Right cardiac atrium (tissue), 5 donors: ENCODE measurements around the gene PACSIN1. TPM values are rescaled to one million over a fixed set of nuclear protein-coding genes. Genes with fewer than 3 reads are reported as not detected.
A peak's percentile ranks its signal among the peaks of the same experiment; 100 is the strongest.

Experiments used
- ATAC-seq, 2 donors: fragments of 200-7000 bp; cut with Tn5 transposase; one replicate each; pipeline versions ENCODE4 v1.8.0 to v1.9.1; 2020; ENCODE audit warnings: moderate library complexity in 2 of 2, mild to moderate bottlenecking in 1 of 2
- DNase-seq, 3 donors: peaks; one replicate each; pipeline ENCODE4 v3.0.0-alpha.2; 2020
- H3K27ac ChIP-seq: one replicate; pipeline ENCODE4 v1.5.1; 2013; ENCODE audit warnings: mild to moderate bottlenecking, low read length, control low read depth, moderate library complexity
- H3K27me3 ChIP-seq: one replicate; pipeline ENCODE4 v1.6.1; 2013; ENCODE audit not compliant: control insufficient read depth, insufficient read depth
- H3K4me1 ChIP-seq: one replicate; pipeline ENCODE4 v1.6.1; 2013; ENCODE audit warnings: low read length; ENCODE audit not compliant: control insufficient read depth, insufficient read depth
- H3K4me3 ChIP-seq: one replicate; pipeline ENCODE4 v1.5.1; 2013; ENCODE audit warnings: low read length, control low read depth
- H3K9me3 ChIP-seq: one replicate; pipeline ENCODE4 v1.6.1; 2013; ENCODE audit warnings: low read length; ENCODE audit not compliant: control insufficient read depth
- WGBS: extraction: QIAGEN DNeasy Blood & Tissue Kit; methylation state at CpG from one replicate; pipeline ENCODE4 v1.1.7; 2013; 5-methylcytosine and 5-hydroxymethylcytosine counted together
- intact Hi-C, 4 donors: fragments of 100-400 bp; cut with DNase I; formaldehyde crosslinking; loops; one replicate each; pipeline versions ENCODE4 v1.11.0 to v1.14.0; 2022 to 2023
- polyA plus RNA-seq: library from polyadenylated mRNA; stranded (reverse); fragments of 200-250 nt; gene quantifications from one replicate; pipeline ENCODE4 v1.2.3, GENCODE V29; 2013
- total RNA-seq, 4 donors: library from RNA; stranded (reverse); fragmentation: NEBNext Ultra II Directional; extraction: Animal tissue kit (Norgen Biotek cat#: 25700); gene quantifications; one replicate each; pipeline ENCODE4 v1.2.1, GENCODE V29; 2021
- donor health status: healthy with polysubstance abuse.
- donor health status: DM: no; HTN: yes; CAD: no.
- donor health status: DM: no; HTN: no; CAD: no.
- donor health status: DM: no; HTN: yes; CAD: no; lungs with severe emphysema.
- donor health status: DM: yes; HTN: yes; CAD: no.

Gene PACSIN1
- total and polyA plus RNA-seq, 5 donors: 2.5 to 14.0 (median 10.0) TPM

- intact Hi-C loops: no loop called here
- 77% methylated on average over 6 of the region's 6 CpGs for WGBS
- peak in 1 of 3 donors; percentile 42 for DNase-seq
- Histone ChIP-seq H3K27me3 (no peaks in the 10 kb centered on the region), H3K9me3 (no peaks in the 10 kb centered on the region), H3K27ac (no peak overlapping the region), H3K4me1 (peaks cover 7% of the 10 kb centered on the region), H3K4me3 (no peak overlapping the region)
- peak in 1 of 2 donors; percentile 26 for ATAC-seq
Observed at GRCh38 chr6:34580707-34581560, 115.1 kb downstream of the PACSIN1 start.

DNA sequence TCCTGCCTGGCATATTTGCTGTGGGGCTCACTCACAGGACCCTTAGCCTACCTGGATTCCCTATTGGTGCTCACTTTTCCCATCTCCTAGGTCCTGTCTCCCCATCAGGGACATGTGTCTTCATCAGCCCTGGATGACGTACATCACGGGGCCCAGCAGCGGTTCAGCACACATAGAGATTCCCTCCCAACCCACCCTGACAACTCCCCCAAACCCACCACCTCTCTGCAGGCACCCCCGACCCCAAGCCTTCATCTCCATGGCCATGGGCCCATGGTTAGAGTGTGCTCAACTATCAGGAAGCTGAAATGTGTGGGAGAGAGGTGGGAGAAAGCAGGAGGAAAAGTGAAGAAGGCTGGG, 115.7 kb downstream of the PACSIN1 start:
- Histone ChIP-seq H3K4me1 (peaks cover 7% of the 10 kb centered on the region), H3K27me3 (no peaks in the 10 kb centered on the region), H3K27ac (no peak overlapping the region), H3K4me3 (no peak overlapping the region), H3K9me3 (no peaks in the 10 kb centered on the region)
- ATAC-seq (no peak), DNase-seq (no peak)
- WGBS: 92% methylated on average over 4 of the region's 4 CpGs
- intact Hi-C loops: no loop called here

GRCh38 chr6:34583461-34583860, 117.6 kb downstream of the PACSIN1 start:
- intact Hi-C loops: no loop called here
- ATAC-seq (no peak), DNase-seq (no peak)
- Histone ChIP-seq H3K9me3 (no peaks in the 10 kb centered on the region), H3K27me3 (no peaks in the 10 kb centered on the region), H3K27ac (no peak overlapping the region), H3K4me1 (peaks cover 7% of the 10 kb centered on the region), H3K4me3 (no peak overlapping the region)
- 93% methylated on average over 6 of the region's 6 CpGs for WGBS

GRCh38 chr6:34583861-34584604, 118.2 kb downstream of the PACSIN1 start:
- no peak for ATAC-seq
- intact Hi-C loops: no loop called here
- Histone ChIP-seq H3K4me3 (no peak overlapping the region), H3K9me3 (no peaks in the 10 kb centered on the region), H3K4me1 (peaks cover 7% of the 10 kb centered on the region), H3K27ac (no peak overlapping the region), H3K27me3 (no peaks in the 10 kb centered on the region)
- no peak for DNase-seq
- 71% methylated on average over 5 of the region's 5 CpGs for WGBS

DNA sequence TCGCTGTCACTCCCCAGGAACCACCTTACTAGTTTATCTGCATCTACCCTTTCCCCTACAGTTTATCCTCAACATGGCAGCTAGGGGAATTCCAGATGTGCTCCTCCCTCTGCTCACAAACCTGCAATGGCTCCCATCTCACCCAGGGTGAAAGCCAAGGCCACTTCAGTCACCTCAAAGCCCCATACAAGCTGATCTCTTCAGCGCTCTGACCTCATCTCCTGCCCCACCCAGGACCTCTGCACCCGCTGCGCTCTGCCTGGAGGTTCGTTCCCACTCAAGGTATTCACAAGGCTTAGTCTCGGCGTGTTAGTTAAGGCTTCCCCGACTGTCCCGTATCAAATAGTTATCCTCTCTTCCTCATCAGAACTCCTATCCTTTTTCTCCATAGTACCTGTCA, 118.8 kb downstream of the PACSIN1 start:
- no peaks in the 10 kb centered on the region for H3K9me3 ChIP-seq
- no peaks in the 10 kb centered on the region for H3K27me3 ChIP-seq
- H3K27ac ChIP-seq: no peak overlapping the region
- peaks cover 9% of the 10 kb centered on the region for H3K4me1 ChIP-seq
- no peak for ATAC-seq
- H3K4me3 ChIP-seq: no peak overlapping the region
- intact Hi-C loops: no loop called here
- WGBS: 97% methylated on average over 9 of the region's 9 CpGs
- DNase-seq: no peak

Other genes with a start within 250 kb of the PACSIN1 start
- gene HMGA1, start 229.2 kb upstream of the PACSIN1 start, total RNA-seq: 10 to 100 TPM; 34.5 to 43.0 (median 39.0) TPM
- gene HMGA1, start 229.2 kb upstream of the PACSIN1 start, polyA plus RNA-seq: 29.7 TPM
- gene SMIM29, start 217.1 kb upstream of the PACSIN1 start, total RNA-seq: 10 to 100 TPM; 17.0 to 25.5 (median 22.4) TPM
- 34.8 TPM for gene SMIM29, start 217.1 kb upstream of the PACSIN1 start, polyA plus RNA-seq
- gene NUDT3, start 73.4 kb upstream of the PACSIN1 start, total RNA-seq: 10 to 100 TPM; 44.6 to 67.1 (median 51.9) TPM
- gene NUDT3, start 73.4 kb upstream of the PACSIN1 start, polyA plus RNA-seq: 22.0 TPM
- gene RPS10, start 40.0 kb upstream of the PACSIN1 start, total RNA-seq: 100 to 1,000 TPM; 730 to 882 (median 787) TPM
- gene RPS10, start 40.0 kb upstream of the PACSIN1 start, polyA plus RNA-seq: 1,117 TPM
- gene SPDEF, start 90.3 kb downstream of the PACSIN1 start, total RNA-seq: under 1 TPM in 2 of 4 donors, not detected in 2; 0.11 to 0.17 TPM
- gene SPDEF, start 90.3 kb downstream of the PACSIN1 start, polyA plus RNA-seq: 0.14 TPM
- gene ILRUN, start 230.7 kb downstream of the PACSIN1 start, total RNA-seq: 100 to 1,000 TPM; 120 to 150 (median 134) TPM
- 116 TPM for gene ILRUN, start 230.7 kb downstream of the PACSIN1 start, polyA plus RNA-seq